Activated naive CD8-positive, alpha-beta T cell treated with anti-CD3 and anti-CD28 coated beads, Interleukin-2, amount 50 U/mL, for 24 hours (primary cell): ENCODE measurements around the gene SELENOM.
"Not testable (repeated sequence)": the region's sequence is repeated elsewhere in the genome, so short reads cannot be mapped to it uniquely, and the experiment has no call there.

ENCODE experiments used
- ATAC-seq: fragments of 150-1000 bp; cut with Tn5 transposase; one replicate; pipeline ENCODE4 v1.10.0; 2021
- DNase-seq: peaks from one replicate; pipeline ENCODE4 v3.0.0; 2021
- H3K27ac Mint-ChIP-seq: one replicate; pipeline ENCODE4 v1.8.0; 2021; ENCODE audit warnings: mild to moderate bottlenecking, mixed read lengths
- H3K27me3 Mint-ChIP-seq: one replicate; pipeline ENCODE4 v1.8.0; 2021; ENCODE audit warnings: mixed read lengths
- H3K36me3 Mint-ChIP-seq: one replicate; pipeline ENCODE4 v1.8.0; 2021; ENCODE audit warnings: low read depth, mixed read lengths
- H3K4me1 Mint-ChIP-seq: one replicate; pipeline ENCODE4 v1.8.0; 2021; ENCODE audit warnings: mixed read lengths
- H3K4me3 Mint-ChIP-seq: one replicate; pipeline ENCODE4 v1.8.0; 2021; ENCODE audit warnings: mild to moderate bottlenecking, moderate library complexity, mixed read lengths
- H3K9me3 Mint-ChIP-seq: one replicate; pipeline ENCODE4 v1.8.0; 2021; ENCODE audit warnings: mixed read lengths

SELENOM gene

DNA sequence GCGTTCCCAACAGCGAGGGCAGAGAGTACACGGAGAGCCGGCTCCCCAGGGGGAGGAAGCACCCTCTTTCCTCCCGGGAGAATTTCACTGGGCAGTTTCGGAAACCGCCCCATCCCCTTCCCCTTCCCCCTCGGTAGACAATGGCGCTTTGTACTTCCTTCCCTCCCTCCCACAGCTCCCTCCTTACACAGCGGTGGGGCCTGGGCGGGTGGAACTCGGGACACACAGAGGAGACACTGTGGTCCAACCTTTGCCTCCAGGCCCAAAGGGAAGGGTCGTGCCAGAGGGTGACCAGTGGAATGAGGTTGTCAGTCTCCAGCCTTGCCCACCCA, 21.9 kb downstream of the SELENOM start:
- ATAC-seq: no peak
- Mint-ChIP-seq H3K9me3 (no peaks in the 10 kb centered on the region), H3K36me3 (no peaks in the 10 kb centered on the region)

GRCh38 chr22:31084811-31085492, 22.4 kb downstream of the SELENOM start:
- ATAC-seq (peak; percentile 76), DNase-seq (peak; percentile 91)
- H3K27ac Mint-ChIP-seq: peak overlapping the region; percentile 86
- H3K4me3 Mint-ChIP-seq: peak overlapping the region; percentile 90
- no peaks in the 10 kb centered on the region for H3K36me3 Mint-ChIP-seq
- H3K4me1 Mint-ChIP-seq: peaks cover 34% of the 10 kb centered on the region
- no peaks in the 10 kb centered on the region for H3K27me3 Mint-ChIP-seq
- no peaks in the 10 kb centered on the region for H3K9me3 Mint-ChIP-seq

More for the DNA sequence above, 21.9 kb downstream of the SELENOM start:
- H3K4me1 Mint-ChIP-seq: peaks cover 33% of the 10 kb centered on the region
- no peak for DNase-seq
- H3K27me3 Mint-ChIP-seq: no peaks in the 10 kb centered on the region
- H3K27ac Mint-ChIP-seq: peak overlapping the region; percentile 86
- peak overlapping the region; percentile 82 for H3K4me3 Mint-ChIP-seq

GRCh38 chr22:31083923-31084810, 23.2 kb downstream of the SELENOM start:
- Mint-ChIP-seq H3K4me3 (peak overlapping the region; percentile 90), H3K27ac (peak overlapping the region; percentile 85), H3K9me3 (no peaks in the 10 kb centered on the region), H3K27me3 (no peaks in the 10 kb centered on the region), H3K36me3 (no peaks in the 10 kb centered on the region), H3K4me1 (peaks cover 34% of the 10 kb centered on the region)
- ATAC-seq (no peak), DNase-seq (no peak)

GRCh38 chr22:31083377-31083768, 24.0 kb downstream of the SELENOM start:
- ATAC-seq (no peak), DNase-seq (no peak)
- peak overlapping the region; percentile 85 for H3K27ac Mint-ChIP-seq
- H3K4me1 Mint-ChIP-seq: peaks cover 34% of the 10 kb centered on the region
- H3K27me3 Mint-ChIP-seq: no peaks in the 10 kb centered on the region
- no peaks in the 10 kb centered on the region for H3K36me3 Mint-ChIP-seq
- H3K4me3 Mint-ChIP-seq: peak overlapping the region; percentile 90
- H3K9me3 Mint-ChIP-seq: no peaks in the 10 kb centered on the region

- H3K4me3 Mint-ChIP-seq: peak overlapping the region; percentile 90
- H3K36me3 Mint-ChIP-seq: no peaks in the 10 kb centered on the region
- no peaks in the 10 kb centered on the region for H3K9me3 Mint-ChIP-seq
- ATAC-seq (no peak), DNase-seq (peak; percentile 82)
- H3K27ac Mint-ChIP-seq: no peak overlapping the region
- peaks cover 34% of the 10 kb centered on the region for H3K4me1 Mint-ChIP-seq
- H3K27me3 Mint-ChIP-seq: no peaks in the 10 kb centered on the region
Measured at GRCh38 chr22:31082606-31083376, 24.6 kb downstream of the SELENOM start.

GRCh38 chr22:31081963-31082605, 25.3 kb downstream of the SELENOM start:
- no peaks in the 10 kb centered on the region for H3K27me3 Mint-ChIP-seq
- peak overlapping the region; percentile 90 for H3K4me3 Mint-ChIP-seq
- H3K9me3 Mint-ChIP-seq: no peaks in the 10 kb centered on the region
- H3K4me1 Mint-ChIP-seq: peaks cover 34% of the 10 kb centered on the region
- DNase-seq: no peak
- H3K36me3 Mint-ChIP-seq: no peaks in the 10 kb centered on the region
- H3K27ac Mint-ChIP-seq: no peak overlapping the region
- ATAC-seq: peak; percentile 34

- H3K4me1 Mint-ChIP-seq: peaks cover 34% of the 10 kb centered on the region
Measured at GRCh38 chr22:31080848-31081649, 26.3 kb downstream of the SELENOM start, which contains the start of gene SMTN. Gene SMTN, plus strand, starts transcription at chr22:31081318. Its CDS starts 1,941 bp downstream, at chr22:31083259.

DNA sequence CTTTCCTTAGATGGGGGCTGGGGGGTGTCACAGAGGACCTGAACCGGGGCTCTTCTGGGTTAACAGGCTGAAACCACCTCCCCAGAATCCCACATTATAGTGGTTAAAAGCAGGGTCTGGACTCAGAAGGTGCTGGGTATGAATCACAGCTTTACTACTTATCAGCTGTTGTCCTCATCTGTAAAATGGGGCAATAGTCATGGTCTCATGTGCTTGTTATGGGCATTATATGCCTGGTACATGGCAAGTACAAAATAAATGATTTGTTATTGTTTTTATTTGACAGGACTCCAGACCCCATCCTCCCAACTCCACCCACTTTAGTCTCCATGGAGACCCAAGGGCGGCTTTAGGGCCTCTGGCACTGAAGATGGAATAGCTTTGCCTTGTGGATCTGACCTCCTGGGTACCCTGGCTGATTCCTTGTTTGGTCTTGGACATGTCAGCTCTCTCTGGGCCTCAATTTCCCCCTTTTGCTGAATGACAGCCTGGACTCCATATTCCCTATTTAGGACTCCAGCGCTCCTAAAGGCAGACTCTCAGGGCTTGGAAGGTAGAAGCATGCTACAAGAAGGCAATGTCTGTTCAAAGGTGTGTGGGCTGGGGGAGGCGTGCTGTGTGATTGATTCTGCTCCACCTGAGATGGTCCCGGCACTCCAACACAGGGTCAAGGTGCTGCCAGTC, 27.1 kb downstream of the SELENOM start:
- Mint-ChIP-seq H3K9me3 (no peaks in the 10 kb centered on the region), H3K4me1 (peaks cover 34% of the 10 kb centered on the region), H3K27me3 (no peaks in the 10 kb centered on the region), H3K36me3 (no peaks in the 10 kb centered on the region), H3K4me3 (peak overlapping the region; percentile 90), H3K27ac (peak overlapping the region; percentile 61)
- no peak for ATAC-seq
- no peak for DNase-seq

More at GRCh38 chr22:31080848-31081649, 26.3 kb downstream of the SELENOM start, which contains the start of gene SMTN:
- H3K36me3 Mint-ChIP-seq: no peaks in the 10 kb centered on the region
- no peaks in the 10 kb centered on the region for H3K27me3 Mint-ChIP-seq
- peak within 1 kb of the TSS; percentile 90 for H3K4me3 Mint-ChIP-seq
- no peaks in the 10 kb centered on the region for H3K9me3 Mint-ChIP-seq
- peak; percentile 93 for DNase-seq
- H3K27ac Mint-ChIP-seq: peak within 1 kb of the TSS; percentile 61
- ATAC-seq: peak; percentile 52

- peaks cover 30% of the 10 kb centered on the region for H3K4me1 Mint-ChIP-seq
- H3K36me3 Mint-ChIP-seq: no peaks in the 10 kb centered on the region
- DNase-seq: no peak
- no peak overlapping the region for H3K4me3 Mint-ChIP-seq
- H3K27ac Mint-ChIP-seq: no peak overlapping the region
- H3K27me3 Mint-ChIP-seq: no peaks in the 10 kb centered on the region
- ATAC-seq: no peak
- no peaks in the 10 kb centered on the region for H3K9me3 Mint-ChIP-seq
Measured at GRCh38 chr22:31079095-31079642, 28.2 kb downstream of the SELENOM start.

DNA sequence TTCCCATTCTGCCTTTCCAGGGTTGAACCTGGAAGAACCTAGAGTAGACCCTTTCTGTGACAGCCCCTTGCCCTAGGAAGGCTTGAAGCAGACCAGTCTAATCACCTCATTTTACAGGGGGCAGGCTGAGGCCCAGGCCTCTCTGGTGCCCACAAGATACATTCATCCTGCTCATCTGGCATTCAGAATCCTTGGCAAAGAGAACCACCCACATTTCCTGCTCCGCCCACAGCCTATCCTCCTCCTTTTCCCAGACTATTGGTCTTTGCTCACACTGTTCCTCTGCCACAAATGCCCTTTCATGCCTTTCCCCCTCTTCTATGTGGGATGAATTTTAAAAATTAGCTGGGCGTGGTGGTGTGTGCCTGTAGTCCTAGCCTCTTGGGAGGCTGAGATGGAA, 29.0 kb downstream of the SELENOM start:
- not testable (repeated sequence) for H3K9me3 Mint-ChIP-seq, H3K36me3 Mint-ChIP-seq, ATAC-seq, H3K27ac Mint-ChIP-seq, H3K27me3 Mint-ChIP-seq, DNase-seq, H3K4me3 Mint-ChIP-seq
- H3K4me1 Mint-ChIP-seq: peaks cover 23% of the 10 kb centered on the region

DNA sequence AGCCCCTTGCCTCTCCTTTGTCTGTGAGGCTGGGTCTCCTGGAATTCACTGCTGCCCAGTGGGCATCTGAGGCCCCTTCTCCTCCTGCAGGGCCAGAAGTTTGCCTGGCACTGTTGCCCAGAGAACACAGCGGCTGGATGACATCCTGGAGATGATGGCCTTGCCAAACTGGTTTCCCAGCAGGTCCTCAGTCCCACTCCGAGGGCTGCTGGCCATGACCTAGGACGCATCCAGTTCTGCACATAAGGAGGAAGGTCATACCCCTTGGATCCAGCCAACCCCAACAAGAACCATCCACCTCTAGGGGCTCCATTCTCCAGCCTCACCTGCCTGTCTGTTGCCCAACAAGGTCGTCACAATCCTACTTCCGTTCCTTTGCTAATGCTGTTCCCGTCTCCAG, 29.7 kb downstream of the SELENOM start:
- Mint-ChIP-seq H3K27me3 (peaks cover 2% of the 10 kb centered on the region), H3K27ac (no peak overlapping the region), H3K36me3 (no peaks in the 10 kb centered on the region), H3K9me3 (no peaks in the 10 kb centered on the region), H3K4me1 (peaks cover 16% of the 10 kb centered on the region), H3K4me3 (no peak overlapping the region)
- ATAC-seq (no peak), DNase-seq (no peak)

- no peaks in the 10 kb centered on the region for H3K36me3 Mint-ChIP-seq
- H3K9me3 Mint-ChIP-seq: no peaks in the 10 kb centered on the region
- H3K4me3 Mint-ChIP-seq: no peak overlapping the region
- no peak overlapping the region for H3K27ac Mint-ChIP-seq
- ATAC-seq: no peak
- peaks cover 2% of the 10 kb centered on the region for H3K27me3 Mint-ChIP-seq
- H3K4me1 Mint-ChIP-seq: peaks cover 4% of the 10 kb centered on the region
- DNase-seq: no peak
Measured at GRCh38 chr22:31075961-31076360, 31.4 kb downstream of the SELENOM start.
